ENCODE results near the gene EMC10.

EMC10 gene

DNA sequence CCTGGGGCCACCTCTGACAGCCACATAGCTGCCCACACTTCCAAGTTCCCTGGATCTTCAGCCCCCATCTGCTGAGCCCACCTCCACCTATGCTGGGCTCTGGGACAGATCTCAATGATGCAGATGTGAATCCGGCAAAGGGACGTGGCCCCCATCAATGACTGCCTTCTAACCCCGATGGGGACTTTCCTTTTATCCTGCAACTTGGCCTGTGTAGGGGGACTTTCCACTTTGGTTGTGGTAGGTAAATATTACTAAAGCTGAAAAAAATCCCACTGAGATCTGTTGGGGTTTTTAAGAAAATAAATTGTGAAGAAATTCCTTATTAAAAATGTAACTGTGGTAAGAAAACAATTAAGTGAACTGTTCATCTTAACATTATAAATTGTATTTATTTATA is 58.2 kb downstream of the EMC10 start:
- no peak for DNase-seq
- no peak overlapping the region for H2AFZ ChIP-seq (ENCODE audit: low read length)
- no peaks in the 10 kb centered on the region for H3K36me3 ChIP-seq (replicated peaks; ENCODE audit: insufficient read depth, low read length)

DNA sequence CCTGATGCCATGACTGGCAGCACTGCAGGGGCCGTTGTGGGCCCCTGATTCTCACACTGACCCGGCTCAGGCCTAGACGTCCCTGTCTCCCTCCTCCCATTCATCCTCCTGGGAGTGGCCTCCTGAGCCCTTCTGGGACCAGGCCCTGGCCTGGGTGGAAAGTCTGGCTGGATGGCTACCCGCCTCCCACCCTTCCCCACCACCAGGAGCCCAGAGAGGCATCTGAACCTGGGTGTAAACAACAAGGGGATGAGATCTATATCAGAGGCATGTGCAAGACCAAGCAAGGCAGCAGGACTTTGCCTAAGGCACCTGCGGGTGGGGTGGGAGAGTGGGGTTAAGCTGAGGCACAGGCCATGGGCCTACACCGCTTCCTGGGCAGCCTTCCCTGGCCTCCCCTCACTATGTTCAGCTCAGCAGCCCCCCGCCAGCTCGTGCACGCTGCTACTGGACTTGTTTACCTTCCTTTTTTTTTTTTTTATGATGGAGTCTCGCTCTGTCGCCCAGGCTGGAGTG is 59.4 kb downstream of the EMC10 start:
- Histone ChIP-seq H3K9ac (ENCODE audit: low read length) (no peak overlapping the region), H3K27ac (ENCODE audit: low read length) (no peak overlapping the region), H3K9me2 (replicated peaks; ENCODE audit: insufficient read depth, low read length) (no peaks in the 10 kb centered on the region), H2AFZ (ENCODE audit: low read length) (no peak overlapping the region), H3K4me3 (ENCODE audit: low read length) (no peak overlapping the region), H3K4me2 (ENCODE audit: low read depth, low read length) (no peak overlapping the region), H3K36me3 (replicated peaks; ENCODE audit: insufficient read depth, low read length) (no peaks in the 10 kb centered on the region), H3K9me3 (replicated peaks; ENCODE audit: insufficient read depth, low read length) (no peaks in the 10 kb centered on the region), H3F3A (ENCODE audit: insufficient read depth, low read length) (no peaks in the 10 kb centered on the region), H3K4me1 (ENCODE audit: low read length) (no peaks in the 10 kb centered on the region), H3K27me3 (replicated peaks; ENCODE audit: insufficient read depth, low read length) (peaks cover 92% of the 10 kb centered on the region), H3K79me2 (ENCODE audit: low read length) (no peaks in the 10 kb centered on the region), H4K20me1 (ENCODE audit: insufficient read depth, low read length) (no peaks in the 10 kb centered on the region)
- no peak for DNase-seq
- TF ChIP-seq EZH2phosphoT487 (IDR thresholded peaks at IDR 0.05; ENCODE audit: low read length) (no peak), EZH2 (optimal IDR thresholded peaks at IDR 0.05; ENCODE audit: low read depth, low read length) (no peak)
- TF ChIP-seq, protein P1, sequence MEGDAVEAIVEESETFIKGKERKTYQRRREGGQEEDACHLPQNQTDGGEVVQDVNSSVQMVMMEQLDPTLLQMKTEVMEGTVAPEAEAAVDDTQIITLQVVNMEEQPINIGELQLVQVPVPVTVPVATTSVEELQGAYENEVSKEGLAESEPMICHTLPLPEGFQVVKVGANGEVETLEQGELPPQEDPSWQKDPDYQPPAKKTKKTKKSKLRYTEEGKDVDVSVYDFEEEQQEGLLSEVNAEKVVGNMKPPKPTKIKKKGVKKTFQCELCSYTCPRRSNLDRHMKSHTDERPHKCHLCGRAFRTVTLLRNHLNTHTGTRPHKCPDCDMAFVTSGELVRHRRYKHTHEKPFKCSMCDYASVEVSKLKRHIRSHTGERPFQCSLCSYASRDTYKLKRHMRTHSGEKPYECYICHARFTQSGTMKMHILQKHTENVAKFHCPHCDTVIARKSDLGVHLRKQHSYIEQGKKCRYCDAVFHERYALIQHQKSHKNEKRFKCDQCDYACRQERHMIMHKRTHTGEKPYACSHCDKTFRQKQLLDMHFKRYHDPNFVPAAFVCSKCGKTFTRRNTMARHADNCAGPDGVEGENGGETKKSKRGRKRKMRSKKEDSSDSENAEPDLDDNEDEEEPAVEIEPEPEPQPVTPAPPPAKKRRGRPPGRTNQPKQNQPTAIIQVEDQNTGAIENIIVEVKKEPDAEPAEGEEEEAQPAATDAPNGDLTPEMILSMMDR (IDR thresholded peaks at IDR 0.05; ENCODE audit: low read length), result no peak

More for the DNA sequence above, 58.2 kb downstream of the EMC10 start:
- Histone ChIP-seq H3K9me3 (replicated peaks; ENCODE audit: insufficient read depth, low read length) (no peaks in the 10 kb centered on the region), H3K4me2 (ENCODE audit: low read depth, low read length) (no peak overlapping the region), H3K4me3 (ENCODE audit: low read length) (no peak overlapping the region), H3K79me2 (ENCODE audit: low read length) (no peaks in the 10 kb centered on the region), H3F3A (ENCODE audit: insufficient read depth, low read length) (no peaks in the 10 kb centered on the region), H3K9me2 (replicated peaks; ENCODE audit: insufficient read depth, low read length) (no peaks in the 10 kb centered on the region), H3K9ac (ENCODE audit: low read length) (no peak overlapping the region), H3K27ac (ENCODE audit: low read length) (no peak overlapping the region), H3K4me1 (ENCODE audit: low read length) (no peaks in the 10 kb centered on the region), H3K27me3 (replicated peaks; ENCODE audit: insufficient read depth, low read length) (peaks cover 92% of the 10 kb centered on the region), H4K20me1 (ENCODE audit: insufficient read depth, low read length) (no peaks in the 10 kb centered on the region)
- TF ChIP-seq, protein P1 (IDR thresholded peaks at IDR 0.05; ENCODE audit: low read length), result no peak

DNA sequence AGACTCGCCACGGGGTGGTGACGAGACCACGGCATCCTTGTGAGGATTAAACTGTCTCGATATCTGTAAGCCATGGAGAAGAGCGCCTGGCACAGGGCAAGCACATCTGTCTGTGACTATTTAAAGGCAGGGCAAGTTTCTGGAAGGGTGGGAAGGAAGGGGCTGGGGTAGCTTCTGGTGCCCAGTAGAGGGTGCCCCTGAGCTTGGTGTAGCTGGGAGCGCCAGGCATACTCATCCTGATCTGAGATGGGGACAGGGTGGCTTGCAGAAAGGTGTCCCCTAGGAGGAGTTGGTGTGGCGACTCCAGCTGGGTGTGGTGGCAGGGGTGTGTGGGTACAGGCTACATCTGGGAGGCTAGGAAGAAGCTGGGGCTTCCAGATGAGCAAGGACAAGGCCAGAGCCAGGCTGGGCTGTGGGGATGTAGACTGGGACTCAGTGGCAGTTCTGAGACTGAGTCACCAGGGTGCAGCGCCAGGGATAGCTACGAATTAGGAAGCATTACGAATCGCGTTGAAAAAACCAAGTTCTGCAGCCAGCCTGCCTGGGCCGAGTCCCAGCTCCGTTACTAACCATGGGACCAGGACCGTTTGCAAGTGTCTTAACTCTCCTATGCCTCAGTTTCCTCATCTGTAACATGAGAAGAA is 60.5 kb downstream of the EMC10 start:
- Histone ChIP-seq H3K27me3 (replicated peaks; ENCODE audit: insufficient read depth, low read length) (peaks cover 89% of the 10 kb centered on the region), H3K36me3 (replicated peaks; ENCODE audit: insufficient read depth, low read length) (no peaks in the 10 kb centered on the region), H3K4me3 (ENCODE audit: low read length) (no peak overlapping the region), H3K27ac (ENCODE audit: low read length) (no peak overlapping the region), H3K9me3 (replicated peaks; ENCODE audit: insufficient read depth, low read length) (no peaks in the 10 kb centered on the region), H3F3A (ENCODE audit: insufficient read depth, low read length) (no peaks in the 10 kb centered on the region), H4K20me1 (ENCODE audit: insufficient read depth, low read length) (no peaks in the 10 kb centered on the region), H3K79me2 (ENCODE audit: low read length) (no peaks in the 10 kb centered on the region), H3K4me1 (ENCODE audit: low read length) (no peaks in the 10 kb centered on the region), H2AFZ (ENCODE audit: low read length) (no peak overlapping the region), H3K9ac (ENCODE audit: low read length) (no peak overlapping the region), H3K9me2 (replicated peaks; ENCODE audit: insufficient read depth, low read length) (no peaks in the 10 kb centered on the region), H3K4me2 (ENCODE audit: low read depth, low read length) (no peak overlapping the region)
- TF ChIP-seq, protein P1 (IDR thresholded peaks at IDR 0.05; ENCODE audit: low read length), result peak; percentile 18; the same call in 1 of the 2 replicates
- no peak for TF ChIP-seq EZH2phosphoT487 (IDR thresholded peaks at IDR 0.05; ENCODE audit: low read length)
- no peak for TF ChIP-seq EZH2 (optimal IDR thresholded peaks at IDR 0.05; ENCODE audit: low read depth, low read length)
- DNase-seq, result no peak
